ENCODE measurements around the gene ARNT2.

The ARNT2 gene

GRCh38 chr15:80594091-80594889 lies 190.1 kb downstream of the ARNT2 start:
- DNase-seq (ENCODE audit: low read depth), result no peak

- no peak for DNase-seq (ENCODE audit: low read depth)
Measured at GRCh38 chr15:80595396-80595795, 191.2 kb downstream of the ARNT2 start.

- DNase-seq (ENCODE audit: low read depth), result no peak
Measured at GRCh38 chr15:80596521-80596976, 192.4 kb downstream of the ARNT2 start.

GRCh38 chr15:80597076-80597475 lies 192.9 kb downstream of the ARNT2 start:
- DNase-seq (ENCODE audit: low read depth), result no peak

DNA sequence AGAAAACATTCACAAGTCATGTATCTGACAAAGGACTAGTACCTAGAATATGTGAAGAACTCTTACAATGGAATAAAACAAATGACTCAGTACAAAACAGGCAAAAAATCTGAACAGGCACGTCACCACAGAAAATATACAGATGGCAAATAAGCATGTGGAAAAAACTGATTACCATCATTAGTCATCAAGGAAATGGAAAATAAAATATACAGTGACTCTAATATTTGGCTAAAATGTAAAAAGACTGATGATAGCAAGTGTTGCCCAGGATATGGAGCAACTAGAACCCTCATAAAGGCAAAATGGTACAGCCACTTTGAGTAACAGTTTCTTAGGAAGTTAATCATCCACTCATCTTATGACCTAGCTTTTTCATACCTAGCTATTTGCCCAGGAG lies 195.2 kb downstream of the ARNT2 start:
- no peak for DNase-seq (ENCODE audit: low read depth)

DNA sequence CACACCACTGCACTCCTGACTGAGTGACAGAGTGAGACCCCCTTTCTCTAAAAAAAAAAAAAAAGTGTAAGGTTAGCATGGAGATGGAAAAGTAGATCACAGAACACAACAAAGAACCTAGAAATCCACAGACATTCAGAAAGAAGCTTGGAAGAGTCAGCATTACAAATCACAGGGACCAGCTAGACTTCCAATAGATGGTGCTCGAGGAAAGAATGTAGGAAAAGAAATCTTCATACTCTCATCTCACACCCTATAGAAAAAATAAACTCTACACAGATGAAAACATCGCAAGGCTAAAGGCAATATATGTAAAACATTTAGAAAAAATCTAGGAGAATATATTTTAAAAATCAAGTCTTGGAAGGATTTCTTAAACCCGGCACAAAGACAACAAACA lies 196.4 kb downstream of the ARNT2 start:
- DNase-seq (ENCODE audit: low read depth), result no peak

- no peak for DNase-seq (ENCODE audit: low read depth)
Measured at GRCh38 chr15:80601256-80601655, 197.1 kb downstream of the ARNT2 start.

DNA sequence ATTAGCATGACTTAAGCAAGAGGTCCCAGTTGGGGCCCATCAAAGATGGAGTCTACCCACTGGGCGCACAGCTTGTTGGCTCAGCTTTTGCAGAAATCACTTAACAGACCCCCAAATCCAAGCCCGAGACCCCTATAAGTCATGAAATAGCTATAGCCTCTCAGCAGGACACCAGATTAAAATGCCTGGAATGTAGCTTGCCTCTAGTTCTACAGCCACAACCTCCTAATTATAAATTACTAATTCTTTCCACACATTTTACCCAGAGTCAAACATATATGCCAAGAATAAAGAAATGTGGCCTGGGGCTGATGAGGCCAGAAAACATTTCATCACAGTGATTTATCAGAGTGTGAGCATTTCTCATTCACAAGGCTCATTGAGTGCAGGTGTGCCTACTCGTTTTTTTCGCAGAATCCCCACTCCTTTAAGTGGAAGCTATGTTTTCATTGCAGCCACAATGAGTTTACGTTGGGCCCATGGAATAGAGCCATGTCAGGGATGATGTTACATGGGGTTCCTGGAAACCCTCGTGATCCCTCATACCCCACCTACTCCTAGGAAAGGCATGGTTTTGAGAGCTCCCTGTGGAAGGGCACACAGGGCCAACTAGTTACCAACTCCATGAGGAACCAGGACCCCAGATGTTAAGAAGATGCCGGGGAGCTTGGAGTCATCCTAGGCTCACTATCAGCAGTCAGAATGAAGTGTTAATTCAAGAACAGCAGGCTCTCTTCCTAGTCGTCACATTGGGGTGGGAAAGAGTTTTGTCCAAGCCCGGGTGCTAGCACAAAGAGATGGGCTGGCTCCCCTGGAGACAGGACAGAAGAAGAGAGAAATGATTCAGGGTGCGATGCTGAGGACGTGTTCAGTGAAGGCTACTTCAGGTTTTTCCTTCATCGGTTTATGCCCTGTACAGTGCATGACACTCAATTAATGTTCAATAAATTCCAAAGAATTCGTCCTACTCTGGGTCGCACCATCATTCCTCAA lies 200.7 kb downstream of the ARNT2 start:
- no peak for DNase-seq (ENCODE audit: low read depth)

- DNase-seq (ENCODE audit: low read depth), result no peak
Measured at GRCh38 chr15:80605591-80606150, 201.5 kb downstream of the ARNT2 start.

- DNase-seq (ENCODE audit: low read depth), result no peak
Measured at GRCh38 chr15:80606511-80607071, 202.4 kb downstream of the ARNT2 start.

GRCh38 chr15:80607287-80607980 lies 203.3 kb downstream of the ARNT2 start:
- DNase-seq (ENCODE audit: low read depth), result no peak

DNA sequence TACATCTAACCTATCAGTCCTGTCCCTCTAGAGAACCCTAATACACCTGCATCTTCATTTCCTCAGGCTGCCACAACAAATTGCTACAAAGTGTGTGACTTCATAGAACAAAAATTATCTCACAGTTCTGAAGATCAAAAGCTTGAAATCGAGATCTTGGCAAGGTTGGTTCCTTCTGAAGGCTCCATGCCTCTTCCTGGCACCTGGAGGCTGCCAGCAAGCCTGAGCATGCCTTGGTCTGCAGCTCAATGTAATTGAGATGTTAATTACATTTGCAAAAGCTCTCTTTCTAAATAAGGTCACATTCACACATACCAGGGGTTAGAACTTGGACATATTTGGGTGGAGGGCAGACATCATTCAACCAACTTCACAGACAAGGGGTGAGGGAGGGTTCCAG lies 204.5 kb downstream of the ARNT2 start:
- DNase-seq (ENCODE audit: low read depth), result no peak

DNA sequence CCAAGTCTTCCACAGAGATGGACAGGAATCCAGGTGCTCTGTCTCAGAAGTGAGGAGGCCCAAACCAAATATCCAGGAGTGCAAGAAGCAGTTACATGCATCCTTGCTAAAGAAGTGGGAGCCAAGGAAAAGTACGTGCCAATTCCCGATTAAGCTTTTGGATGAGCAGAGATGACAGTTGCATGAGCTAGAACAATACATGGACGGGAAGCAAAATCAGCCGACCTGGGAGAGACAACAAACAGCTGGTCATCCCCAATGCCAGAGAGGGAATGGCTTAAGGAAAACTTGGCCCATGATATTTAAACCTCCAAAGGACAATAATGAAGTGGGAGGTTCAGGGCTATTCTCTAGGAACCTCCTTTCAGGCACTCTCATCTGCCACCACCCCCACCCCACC lies 204.9 kb downstream of the ARNT2 start:
- DNase-seq (ENCODE audit: low read depth), result no peak

- DNase-seq (ENCODE audit: low read depth), result no peak
Measured at GRCh38 chr15:80609512-80609946, 205.3 kb downstream of the ARNT2 start.

GRCh38 chr15:80611543-80612080 lies 207.4 kb downstream of the ARNT2 start:
- DNase-seq (ENCODE audit: low read depth), result no peak

DNA sequence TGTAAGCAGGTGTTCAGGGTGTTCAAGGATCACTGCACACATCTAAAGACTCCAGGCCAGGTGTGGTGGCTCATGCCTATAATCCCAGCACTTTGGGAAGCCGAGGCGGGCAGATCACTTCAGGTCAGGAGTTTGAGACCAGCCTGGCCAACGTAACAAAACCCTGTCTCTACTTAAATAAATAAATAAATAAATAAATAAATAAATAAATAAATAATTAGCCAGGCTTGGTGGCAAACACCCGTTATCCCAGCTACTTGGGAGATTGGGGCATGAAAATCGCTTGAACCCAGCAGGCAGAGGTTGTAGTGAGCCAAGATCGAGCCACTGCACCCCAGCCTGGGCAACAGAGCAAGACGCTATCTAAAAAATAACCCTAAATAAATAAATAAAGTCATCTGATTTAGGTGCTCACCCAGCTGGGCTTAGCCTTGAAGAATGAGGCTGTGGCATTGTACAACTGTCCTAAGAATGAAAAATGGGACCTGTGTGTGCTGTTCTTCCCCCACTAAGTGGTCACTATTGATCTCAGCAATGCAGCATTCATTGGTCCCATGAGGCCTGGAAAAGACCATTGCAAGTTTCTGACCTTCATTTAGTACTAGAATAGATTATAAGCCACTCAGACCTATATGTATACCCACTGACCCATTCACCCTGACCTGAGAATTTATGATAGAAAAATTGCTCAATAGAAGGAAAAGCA lies 208.1 kb downstream of the ARNT2 start:
- no peak for DNase-seq (ENCODE audit: low read depth)

DNA sequence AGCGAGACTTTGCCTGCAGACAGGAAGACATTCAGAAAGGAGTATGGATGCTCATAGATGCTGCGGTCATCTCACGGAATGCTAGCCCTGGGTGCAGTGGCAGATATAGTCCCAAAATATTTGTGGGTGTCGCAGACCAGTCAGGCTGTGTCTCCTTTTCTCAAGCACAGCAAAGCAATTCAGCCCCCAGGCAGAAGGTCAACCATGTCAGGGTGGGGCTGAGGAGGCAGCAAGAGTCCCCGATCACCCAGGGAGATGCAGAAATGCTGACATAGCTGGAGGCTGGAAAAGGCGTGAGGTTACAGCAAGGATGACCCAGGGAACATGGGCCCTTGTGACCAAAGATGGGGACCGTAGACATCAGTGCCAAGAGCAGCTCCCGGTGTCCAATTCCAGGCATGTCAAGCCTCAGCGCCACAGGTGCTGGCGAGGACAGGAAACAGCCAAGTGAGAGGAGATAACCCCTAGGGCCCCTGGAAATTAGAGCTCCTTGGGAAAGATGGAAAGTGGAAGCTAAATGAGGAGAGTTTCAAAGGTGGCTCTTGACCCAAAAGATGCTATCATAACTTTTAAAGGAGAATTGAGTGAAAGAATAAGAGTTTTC lies 209.7 kb downstream of the ARNT2 start:
- DNase-seq (ENCODE audit: low read depth), result no peak

- DNase-seq (ENCODE audit: low read depth), result no peak
Measured at GRCh38 chr15:80614711-80615360, 210.7 kb downstream of the ARNT2 start.

DNA sequence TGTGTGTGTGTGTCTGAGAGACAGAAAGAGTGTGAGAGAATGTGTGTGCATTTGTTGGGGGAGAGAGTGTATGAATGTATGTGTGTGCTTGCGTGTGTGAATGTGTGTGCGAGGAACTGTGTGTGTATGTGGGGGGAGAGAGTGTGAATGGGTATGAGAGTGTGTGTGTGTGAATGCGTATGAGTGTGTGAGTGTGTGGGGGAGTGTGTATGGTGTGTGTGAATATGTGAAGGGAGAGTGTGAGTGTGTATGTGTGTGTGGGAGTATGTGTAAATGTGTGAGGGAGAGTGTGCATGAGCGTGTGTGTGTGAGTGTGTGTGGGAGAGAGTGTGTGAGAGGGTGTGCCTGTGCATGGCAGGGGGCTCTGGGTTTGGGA lies 211.2 kb downstream of the ARNT2 start:
- DNase-seq (ENCODE audit: low read depth), result no peak

All from stromal cell of bone marrow (primary cell).